Measurements from ENCODE around the gene COA3. TPM values are rescaled to one million over a fixed set of nuclear protein-coding genes. Genes with fewer than 3 reads are reported as not detected.

COA3 gene
- total RNA-seq, 1 experiment from 2014 or later = 74.2 TPM

DNA sequence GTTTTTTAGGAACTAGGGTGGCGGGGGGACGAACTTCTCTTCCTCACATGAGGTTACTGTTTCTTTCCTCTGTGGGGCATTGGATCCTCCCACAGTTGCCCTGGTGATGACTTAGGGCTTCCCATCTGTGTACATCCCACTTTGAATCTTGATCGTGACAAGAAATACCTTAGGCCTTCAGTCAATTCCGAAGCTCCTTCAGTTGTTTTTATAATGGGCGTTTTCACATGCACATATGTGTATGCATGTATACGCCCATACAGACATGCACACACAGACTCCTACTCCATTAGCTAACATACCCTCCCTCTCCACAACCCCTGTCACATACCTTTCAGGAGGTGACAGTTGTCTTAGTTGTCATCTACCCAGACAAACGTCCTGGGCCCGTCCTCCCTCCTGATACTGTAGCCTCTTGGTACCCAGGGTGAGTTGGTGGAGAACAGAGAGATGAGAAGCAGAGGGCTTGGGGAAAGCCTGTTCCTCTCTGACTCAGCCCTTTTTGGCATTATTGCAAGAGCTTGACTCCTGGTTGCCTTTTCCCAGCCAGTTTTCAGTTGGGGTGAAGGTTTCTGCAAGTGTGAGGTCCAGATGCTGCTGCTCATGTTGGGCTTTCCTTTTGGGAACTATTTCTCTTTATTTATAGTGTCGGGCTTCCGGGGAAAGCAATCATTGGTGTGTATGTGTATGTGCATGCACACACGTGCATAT is 43.6 kb upstream of the COA3 start:
- H3K4me1 Mint-ChIP-seq = 0 out of 4 replicates have a peak, but pooled peaks cover 0 to 2% of the 10 kb centered on the region in 2 experiments
- Histone ChIP-seq H3K18ac (ENCODE audit: insufficient read length, low read depth, low read length) (no peak overlapping the region), H2BK20ac (ENCODE audit: low read depth, low read length, poor library complexity, severe bottlenecking) (no peak overlapping the region), H3K9me3 (ENCODE audit: control insufficient read depth, low read depth, low read length) (no peaks in the 10 kb centered on the region), H4K20me1 (ENCODE audit: control insufficient read depth, insufficient read depth, insufficient read length) (no peaks in the 10 kb centered on the region), H3K23ac (ENCODE audit: insufficient read length, low read depth, low read length) (no peak overlapping the region), H4K8ac (replicated peaks; ENCODE audit: insufficient read length, low read depth, low read length) (no peak overlapping the region), H2BK12ac (ENCODE audit: insufficient read length, low read depth, low read length) (no peak overlapping the region), H3K23me2 (ENCODE audit: insufficient read length, low read depth, low read length, poor library complexity, severe bottlenecking) (no peaks in the 10 kb centered on the region), H3K4me2 (ENCODE audit: insufficient read depth, insufficient read length, low read length) (no peak overlapping the region), H3K79me2 (ENCODE audit: insufficient read depth, low read length) (no peaks in the 10 kb centered on the region), H3T11ph (ENCODE audit: low read length) (no peak overlapping the region), H3K56ac (ENCODE audit: insufficient read length, low read depth, low read length) (no peak overlapping the region), H3K27me3 (ENCODE audit: insufficient read depth, low read length) (no peaks in the 10 kb centered on the region), H2BK120ac (ENCODE audit: low read depth, low read length, poor library complexity, severe bottlenecking) (no peak overlapping the region), H2BK5ac (ENCODE audit: insufficient read length, low read length) (no peak overlapping the region), H2AK5ac (ENCODE audit: insufficient read length, low read length) (no peak overlapping the region), H4K91ac (ENCODE audit: insufficient read length, low read depth, low read length) (no peak overlapping the region), H2BK15ac (ENCODE audit: low read depth, low read length) (no peak overlapping the region), H3K79me1 (ENCODE audit: insufficient read depth, low read depth, low read length, poor library complexity, severe bottlenecking) (no peaks in the 10 kb centered on the region), H3K4me1 (ENCODE audit: insufficient read depth, low read length) (no peaks in the 10 kb centered on the region), H2AFZ (ENCODE audit: low read length) (no peak overlapping the region), H4K5ac (ENCODE audit: insufficient read length, low read depth, low read length) (no peak overlapping the region), H3K14ac (ENCODE audit: insufficient read depth, low read length) (no peak overlapping the region), H3K27ac (ENCODE audit: insufficient read length, low read depth, low read length) (no peak overlapping the region), H3K4ac (ENCODE audit: low read depth, low read length) (no peak overlapping the region), H3K9ac (ENCODE audit: extremely low read depth, insufficient read length, low read length) (no peak overlapping the region)
- TF ChIP-seq CTCF (conservative IDR thresholded peaks at IDR 0.05) = no peak
- peaks cover 58 to 86% (median 74%) of the 10 kb centered on the region in 3 experiments; a peak in 6 of 7 replicates for H3K36me3 Mint-ChIP-seq (ENCODE audit: insufficient read depth in 1 of 3, low read depth in 3 of 3)
- WGBS (ENCODE audit: extremely low coverage, insufficient read length, low lambda C conversion rate) = no CpG with 5 or more reads among the region's 11 CpGs
- no peaks in the 10 kb centered on the region for H3K27me3 Mint-ChIP-seq (ENCODE audit: low read depth)
- no peak for DNase-seq
- H3K27ac Mint-ChIP-seq = peak overlapping the region in 1 of 3 experiments; percentile 83; a peak in 2 of 7 replicates
- no peak overlapping the region for H3K4me3 Mint-ChIP-seq
- H3K9me3 Mint-ChIP-seq = no peaks in the 10 kb centered on the region

Measured in H9 (cell line).